Measurements from ENCODE around the gene FASN. TPM values are rescaled to one million over a fixed set of nuclear protein-coding genes. Genes with fewer than 3 reads are reported as not detected.

Gene FASN
- total RNA-seq, 1 experiment from 2014 or later, result 956 TPM

- intact Hi-C loops (cut with micrococcal nuclease; ENCODE audit: unreplicated experiment) (no loop called here), in situ Hi-C loops (cut with HindIII; ENCODE audit: low pct_unique_long_range_greater_than_20kb, low sequenced_read_pairs) (no loop called here)
- ChIA-PET CTCF (interaction anchor here (0.7 to 1.1 kb wide), 5 partner anchors 15 to 78 kb away, joined by 3 to 7 read pairs (median 5); partner anchors contain the start of genes CENPX and LRRC45), POLR2A (interaction anchor here (0.6 kb wide), 1 partner anchor 33 kb away, joined by 3 read pairs; no protein-coding TSS in a partner anchor)
- ATAC-seq (no peak), DNase-seq (ENCODE audit: low read depth, low spot score) (no peak)
- Histone ChIP-seq H3K36me3 (ENCODE audit: control insufficient read depth, insufficient read depth, low read length) (no peaks in the 10 kb centered on the region; the same call in 1 of the 2 replicates), H3K27ac (ENCODE audit: low read length) (peak overlapping the region; percentile 54; the same call in 1 of the 2 replicates), H3K27me3 (ENCODE audit: control insufficient read depth, insufficient read depth, low read length) (no peaks in the 10 kb centered on the region), H3K9me3 (ENCODE audit: control insufficient read depth, insufficient read depth, low read depth, low read length) (no peaks in the 10 kb centered on the region), H3K4me1 (ENCODE audit: control insufficient read depth, insufficient read depth, low read length) (peaks cover 12% of the 10 kb centered on the region; the same call in 1 of the 2 replicates), H3K4me3 (ENCODE audit: low read depth in 2 of 2, low read length in 2 of 2) (peak overlapping the region; percentile 58 to 79)
- TF ChIP-seq TCF7L2 (IDR thresholded peaks at IDR 0.05; ENCODE audit: low read depth, low read length), result peak; percentile 95
- TF ChIP-seq POLR2AphosphoS5 (IDR thresholded peaks at IDR 0.05; ENCODE audit: low read depth, low read length), result no peak
- no TSS peak for BruUV-seq (replicated peaks)
Measured at GRCh38 chr17:82037889-82038195, 60.2 kb downstream of the FASN start.

- Histone ChIP-seq H3K27me3 (ENCODE audit: control insufficient read depth, insufficient read depth, low read length) (no peaks in the 10 kb centered on the region), H3K4me3 (ENCODE audit: low read depth in 2 of 2, low read length in 2 of 2) (peak within 1 kb of the TSS; percentile 58 to 79), H3K9me3 (ENCODE audit: control insufficient read depth, insufficient read depth, low read depth, low read length) (no peaks in the 10 kb centered on the region), H3K4me1 (ENCODE audit: control insufficient read depth, insufficient read depth, low read length) (peaks cover 16% of the 10 kb centered on the region), H3K27ac (ENCODE audit: low read length) (peak within 1 kb of the TSS; percentile 83), H3K36me3 (ENCODE audit: control insufficient read depth, insufficient read depth, low read length) (peaks cover under 1% of the 10 kb centered on the region; the same call in 1 of the 2 replicates)
- CTCF ChIA-PET, result interaction anchor here (0.7 to 1.1 kb wide), 5 partner anchors 14 to 77 kb away, joined by 3 to 7 read pairs (median 5); partner anchors contain the start of genes CENPX and LRRC45
- ATAC-seq, result peak; percentile 96
- POLR2A ChIA-PET, result no interaction called here
- intact Hi-C loops (cut with micrococcal nuclease; ENCODE audit: unreplicated experiment), result no loop called here
- no TSS peak for BruUV-seq (replicated peaks)
- in situ Hi-C loops (cut with HindIII; ENCODE audit: low pct_unique_long_range_greater_than_20kb, low sequenced_read_pairs), result no loop called here
- TF ChIP-seq CTCF (IDR thresholded peaks at IDR 0.05), result peak; percentile 99
- TF ChIP-seq SIN3A (IDR thresholded peaks at IDR 0.05; ENCODE audit: borderline replicate concordance, insufficient read depth, low read depth, low read length), result peak; percentile 97; the same call in 1 of the 2 replicates
- TF ChIP-seq POLR2AphosphoS5 (IDR thresholded peaks at IDR 0.05; ENCODE audit: low read depth, low read length), result peak; percentile 93
- peak in 1 of 2 experiments; percentile 61; a peak in 1 of 4 replicates for TF ChIP-seq REST (IDR thresholded peaks at IDR 0.05; ENCODE audit: insufficient read depth in 1 of 2, low read depth in 2 of 2, low read length in 1 of 2)
- TF ChIP-seq TCF7L2 (IDR thresholded peaks at IDR 0.05; ENCODE audit: low read depth, low read length), result no peak
- peak; percentile 46 for DNase-seq (ENCODE audit: low read depth, low spot score)
Measured at GRCh38 chr17:82037092-82037888, 60.7 kb downstream of the FASN start, which contains the start of gene DCXR. Gene DCXR (minus strand): TSS chr17:82037697. CDS start chr17:82037682, 15 bp downstream.

Measured in Panc1 (cell line).